GM10248 (cell line): ENCODE results near the gene GRIA1.

ENCODE experiments used
- CTCF ChIA-PET: fragments of 300-600 bp; sonication (Branson Sonifier 250); formaldehyde crosslinking; extraction: SDS; loops from one replicate; lab custom pipeline; 2021; ENCODE audit warnings: antibody characterized with exemption; lab: Yijun Ruan, JAX
- POLR2A ChIA-PET: fragments of 350-650 bp; sonication (Branson Sonifier 250); formaldehyde crosslinking; extraction: SDS; loops from one replicate; lab custom pipeline; 2020; ENCODE audit warnings: antibody characterized with exemption; lab: Yijun Ruan, JAX
- DNase-seq: peaks from one replicate; pipeline ENCODE4 v3.0.0; 2012; ENCODE audit errors: extremely low spot score
- TF ChIP-seq, protein P1 (sequence below): IDR thresholded peaks from 2 replicates; pipeline ENCODE4 v1.5.1; 2012; ENCODE audit warnings: mild to moderate bottlenecking, low read depth; ENCODE audit errors: extremely low read depth, missing control alignments, control extremely low read depth

Gene GRIA1

GRCh38 chr5:153655201-153655510 is 164.7 kb downstream of the GRIA1 start:
- no peak for DNase-seq
- CTCF ChIA-PET, result interaction anchor here (0.9 to 1.3 kb wide), 2 partner anchors 14 to 17 kb away, joined by 3 read pairs; no protein-coding TSS in a partner anchor
- POLR2A ChIA-PET, result no interaction called here
- TF ChIP-seq, protein P1, sequence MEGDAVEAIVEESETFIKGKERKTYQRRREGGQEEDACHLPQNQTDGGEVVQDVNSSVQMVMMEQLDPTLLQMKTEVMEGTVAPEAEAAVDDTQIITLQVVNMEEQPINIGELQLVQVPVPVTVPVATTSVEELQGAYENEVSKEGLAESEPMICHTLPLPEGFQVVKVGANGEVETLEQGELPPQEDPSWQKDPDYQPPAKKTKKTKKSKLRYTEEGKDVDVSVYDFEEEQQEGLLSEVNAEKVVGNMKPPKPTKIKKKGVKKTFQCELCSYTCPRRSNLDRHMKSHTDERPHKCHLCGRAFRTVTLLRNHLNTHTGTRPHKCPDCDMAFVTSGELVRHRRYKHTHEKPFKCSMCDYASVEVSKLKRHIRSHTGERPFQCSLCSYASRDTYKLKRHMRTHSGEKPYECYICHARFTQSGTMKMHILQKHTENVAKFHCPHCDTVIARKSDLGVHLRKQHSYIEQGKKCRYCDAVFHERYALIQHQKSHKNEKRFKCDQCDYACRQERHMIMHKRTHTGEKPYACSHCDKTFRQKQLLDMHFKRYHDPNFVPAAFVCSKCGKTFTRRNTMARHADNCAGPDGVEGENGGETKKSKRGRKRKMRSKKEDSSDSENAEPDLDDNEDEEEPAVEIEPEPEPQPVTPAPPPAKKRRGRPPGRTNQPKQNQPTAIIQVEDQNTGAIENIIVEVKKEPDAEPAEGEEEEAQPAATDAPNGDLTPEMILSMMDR, result no peak

DNA sequence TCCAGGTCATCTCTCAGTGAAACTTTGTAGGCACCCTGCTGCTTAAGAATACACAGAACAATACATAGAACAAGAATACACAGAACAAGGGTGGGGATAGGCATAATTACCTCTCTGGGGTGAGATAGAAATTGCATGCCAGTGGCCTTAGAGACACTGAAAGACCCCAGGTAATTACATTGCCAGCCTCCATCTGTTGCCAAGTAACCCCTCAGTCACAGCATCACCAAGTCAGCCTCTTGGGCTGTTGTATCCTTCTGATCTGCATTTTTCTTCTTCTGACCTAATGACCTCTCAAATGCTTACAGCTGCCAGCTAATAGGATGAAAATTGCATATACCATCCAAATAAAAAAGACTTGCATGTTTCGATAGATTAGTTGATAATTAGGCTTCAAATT is 167.7 kb downstream of the GRIA1 start:
- ChIA-PET POLR2A (no interaction called here), CTCF (no interaction called here)
- no peak for DNase-seq
- TF ChIP-seq, protein P1, result no peak

- POLR2A ChIA-PET, result no interaction called here
- CTCF ChIA-PET, result no interaction called here
- TF ChIP-seq, protein P1, result no peak
- no peak for DNase-seq
Observed at GRCh38 chr5:153658606-153659005, 168.1 kb downstream of the GRIA1 start.

GRCh38 chr5:153659039-153659736 is 168.7 kb downstream of the GRIA1 start:
- TF ChIP-seq, protein P1, result no peak
- ChIA-PET POLR2A (no interaction called here), CTCF (no interaction called here)
- DNase-seq, result no peak

GRCh38 chr5:153660919-153661318 is 170.4 kb downstream of the GRIA1 start:
- CTCF ChIA-PET, result interaction anchor here (1.1 kb wide), 1 partner anchor 21 kb away, joined by 3 read pairs; no protein-coding TSS in a partner anchor
- TF ChIP-seq, protein P1, result no peak
- POLR2A ChIA-PET, result no interaction called here
- DNase-seq, result no peak

- ChIA-PET CTCF (interaction anchor here (1.1 kb wide), 1 partner anchor 22 kb away, joined by 3 read pairs; no protein-coding TSS in a partner anchor), POLR2A (no interaction called here)
- TF ChIP-seq, protein P1, result no peak
- DNase-seq, result no peak
Observed at GRCh38 chr5:153661897-153662296, 171.4 kb downstream of the GRIA1 start.

DNA sequence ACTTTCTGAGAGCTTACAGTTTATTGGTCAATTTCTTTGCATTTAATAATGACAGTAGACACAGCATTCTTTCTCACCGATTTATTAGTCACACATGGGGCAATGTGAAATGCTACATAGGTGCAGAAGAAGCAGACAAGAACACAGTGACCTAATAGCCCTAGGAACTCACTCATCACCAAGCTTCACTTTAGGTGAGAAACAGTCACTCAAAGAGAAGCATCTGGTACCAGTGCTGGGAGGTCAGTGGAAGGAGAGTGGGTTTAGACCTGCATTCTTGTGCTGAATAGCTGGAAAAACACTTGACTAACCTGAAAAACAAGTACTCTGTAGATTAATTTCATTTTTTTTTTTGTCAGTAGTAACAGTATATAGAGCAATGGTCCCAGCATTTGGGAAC is 179.6 kb downstream of the GRIA1 start:
- POLR2A ChIA-PET, result no interaction called here
- DNase-seq, result no peak
- CTCF ChIA-PET, result interaction anchor here (1.3 to 2.2 kb wide), 3 partner anchors 9 to 23 kb away, joined by 3 to 11 read pairs (median 3); no protein-coding TSS in a partner anchor
- TF ChIP-seq, protein P1, result no peak
